ENCODE results near the gene FRMD4A.

FRMD4A gene

DNA sequence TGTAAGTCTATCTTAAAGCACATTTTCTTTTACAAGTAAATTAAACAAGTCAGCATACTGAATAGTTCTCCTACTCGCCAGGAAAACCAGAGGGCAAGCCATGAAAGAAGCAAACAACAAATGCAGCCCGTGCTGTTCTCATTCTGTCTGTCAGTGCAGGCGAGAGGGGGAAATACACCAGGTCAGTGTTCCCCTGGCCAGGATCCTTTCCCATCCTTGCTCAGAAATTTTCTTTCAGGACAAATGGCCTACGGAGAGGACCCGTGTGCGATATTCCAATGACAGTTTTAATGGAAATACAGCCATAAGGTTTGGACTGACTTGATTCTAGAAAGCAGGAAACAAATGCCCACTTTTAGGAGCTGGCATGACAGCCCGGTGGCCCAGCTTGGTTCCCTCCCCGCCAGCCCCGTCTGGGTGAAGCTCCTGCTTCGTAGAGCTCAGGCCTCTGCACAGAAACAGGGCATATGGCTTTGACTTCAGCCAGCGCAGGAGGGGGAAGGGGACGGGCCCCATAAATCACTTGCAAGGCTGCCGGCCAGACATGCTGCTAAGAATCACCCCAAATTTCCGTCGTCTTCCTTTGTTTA lies 67.8 kb downstream of the FRMD4A start:
- H3K4me2 ChIP-seq (ENCODE audit: low read length), result no peak overlapping the region
- H3K36me3 ChIP-seq (ENCODE audit: control insufficient read depth, low read length), result no peaks in the 10 kb centered on the region
- H3K9me2 ChIP-seq (replicated peaks; ENCODE audit: control insufficient read depth, low read length), result no peaks in the 10 kb centered on the region
- H3K4me1 ChIP-seq (ENCODE audit: control insufficient read depth, low read length), result no peaks in the 10 kb centered on the region
- TF ChIP-seq EZH2phosphoT487 (IDR thresholded peaks at IDR 0.05; ENCODE audit: borderline replicate concordance, low read length), result no peak
- TF ChIP-seq, protein P1, sequence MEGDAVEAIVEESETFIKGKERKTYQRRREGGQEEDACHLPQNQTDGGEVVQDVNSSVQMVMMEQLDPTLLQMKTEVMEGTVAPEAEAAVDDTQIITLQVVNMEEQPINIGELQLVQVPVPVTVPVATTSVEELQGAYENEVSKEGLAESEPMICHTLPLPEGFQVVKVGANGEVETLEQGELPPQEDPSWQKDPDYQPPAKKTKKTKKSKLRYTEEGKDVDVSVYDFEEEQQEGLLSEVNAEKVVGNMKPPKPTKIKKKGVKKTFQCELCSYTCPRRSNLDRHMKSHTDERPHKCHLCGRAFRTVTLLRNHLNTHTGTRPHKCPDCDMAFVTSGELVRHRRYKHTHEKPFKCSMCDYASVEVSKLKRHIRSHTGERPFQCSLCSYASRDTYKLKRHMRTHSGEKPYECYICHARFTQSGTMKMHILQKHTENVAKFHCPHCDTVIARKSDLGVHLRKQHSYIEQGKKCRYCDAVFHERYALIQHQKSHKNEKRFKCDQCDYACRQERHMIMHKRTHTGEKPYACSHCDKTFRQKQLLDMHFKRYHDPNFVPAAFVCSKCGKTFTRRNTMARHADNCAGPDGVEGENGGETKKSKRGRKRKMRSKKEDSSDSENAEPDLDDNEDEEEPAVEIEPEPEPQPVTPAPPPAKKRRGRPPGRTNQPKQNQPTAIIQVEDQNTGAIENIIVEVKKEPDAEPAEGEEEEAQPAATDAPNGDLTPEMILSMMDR (IDR thresholded peaks at IDR 0.05; ENCODE audit: low read depth, low read length, poor library complexity, severe bottlenecking), result no peak
- peaks cover 2% of the 10 kb centered on the region; the same call in 1 of the 2 replicates for H3K27me3 ChIP-seq (ENCODE audit: control insufficient read depth, low read length)
- H3K79me2 ChIP-seq (ENCODE audit: control insufficient read depth, low read length), result no peaks in the 10 kb centered on the region
- no peaks in the 10 kb centered on the region for H4K20me1 ChIP-seq (ENCODE audit: control insufficient read depth, insufficient read depth, low read depth, low read length)
- H3F3A ChIP-seq (ENCODE audit: control insufficient read depth, insufficient read depth), result no peaks in the 10 kb centered on the region
- no peak overlapping the region for H3K27ac ChIP-seq (ENCODE audit: low read depth, low read length)
- no peak overlapping the region for H3K4me3 ChIP-seq (ENCODE audit: low read length)
- H3K9me3 ChIP-seq (ENCODE audit: control insufficient read depth, insufficient read depth, low read length), result no peaks in the 10 kb centered on the region

GRCh38 chr10:14261336-14261735 lies 69.4 kb downstream of the FRMD4A start:
- Histone ChIP-seq H3K9me2 (replicated peaks; ENCODE audit: control insufficient read depth, low read length) (no peaks in the 10 kb centered on the region), H4K20me1 (ENCODE audit: control insufficient read depth, insufficient read depth, low read depth, low read length) (no peaks in the 10 kb centered on the region), H3K4me3 (ENCODE audit: low read length) (no peak overlapping the region), H3F3A (ENCODE audit: control insufficient read depth, insufficient read depth) (no peaks in the 10 kb centered on the region), H3K9me3 (ENCODE audit: control insufficient read depth, insufficient read depth, low read length) (no peaks in the 10 kb centered on the region), H3K27ac (ENCODE audit: low read depth, low read length) (no peak overlapping the region), H3K27me3 (ENCODE audit: control insufficient read depth, low read length) (peaks cover 6% of the 10 kb centered on the region; the same call in 1 of the 2 replicates), H3K36me3 (ENCODE audit: control insufficient read depth, low read length) (no peaks in the 10 kb centered on the region), H3K4me2 (ENCODE audit: low read length) (no peak overlapping the region), H3K4me1 (ENCODE audit: control insufficient read depth, low read length) (no peaks in the 10 kb centered on the region), H3K79me2 (ENCODE audit: control insufficient read depth, low read length) (no peaks in the 10 kb centered on the region)
- TF ChIP-seq, protein P1 (IDR thresholded peaks at IDR 0.05; ENCODE audit: low read depth, low read length, poor library complexity, severe bottlenecking), result no peak
- no peak for TF ChIP-seq EZH2phosphoT487 (IDR thresholded peaks at IDR 0.05; ENCODE audit: borderline replicate concordance, low read length)

GRCh38 chr10:14259696-14260566 lies 70.8 kb downstream of the FRMD4A start:
- Histone ChIP-seq H3K9me3 (ENCODE audit: control insufficient read depth, insufficient read depth, low read length) (no peaks in the 10 kb centered on the region), H3K4me2 (ENCODE audit: low read length) (no peak overlapping the region), H3K27ac (ENCODE audit: low read depth, low read length) (no peak overlapping the region), H3K4me1 (ENCODE audit: control insufficient read depth, low read length) (no peaks in the 10 kb centered on the region), H3K79me2 (ENCODE audit: control insufficient read depth, low read length) (no peaks in the 10 kb centered on the region), H3K36me3 (ENCODE audit: control insufficient read depth, low read length) (no peaks in the 10 kb centered on the region), H3F3A (ENCODE audit: control insufficient read depth, insufficient read depth) (no peaks in the 10 kb centered on the region), H3K9me2 (replicated peaks; ENCODE audit: control insufficient read depth, low read length) (no peaks in the 10 kb centered on the region), H3K27me3 (ENCODE audit: control insufficient read depth, low read length) (peaks cover 10% of the 10 kb centered on the region; the same call in 1 of the 2 replicates), H3K4me3 (ENCODE audit: low read length) (no peak overlapping the region), H4K20me1 (ENCODE audit: control insufficient read depth, insufficient read depth, low read depth, low read length) (no peaks in the 10 kb centered on the region)
- TF ChIP-seq EZH2phosphoT487 (IDR thresholded peaks at IDR 0.05; ENCODE audit: borderline replicate concordance, low read length), result no peak
- TF ChIP-seq, protein P1 (IDR thresholded peaks at IDR 0.05; ENCODE audit: low read depth, low read length, poor library complexity, severe bottlenecking), result no peak
